Endothelial cell of hepatic sinusoid (primary cell): ENCODE data around the gene TRNP1.

Source experiments
- in situ Hi-C: cut with HindIII; loops from 2 replicates; pipeline ENCODE4 v1.10.0; 2017; ENCODE audit warnings: low sequenced_read_pairs

TRNP1 gene

GRCh38 chr1:27049607-27050006 is 56.1 kb downstream of the TRNP1 start:
- in situ Hi-C loops, result loop anchor here (25.0 kb wide), 1 partner anchor 238 kb away; no protein-coding TSS in a partner anchor
